Upper lobe of left lung (tissue), 4 donors: ENCODE measurements around the gene RNF150.

Experiments
- CTCF ChIP-seq, 6 experiments: fragments of 450-650 bp in 4 of 6; fragments of 200-600 bp in 2 of 6; sonication (generic) in 2 of 6; IDR thresholded peaks; one replicate each; pipeline ENCODE4 v1.5.1; 2016 to 2019; ENCODE audit warnings: antibody characterized with exemption in 6 of 6
- EP300 ChIP-seq, 4 donors: sonication (generic); formaldehyde crosslinking; IDR thresholded peaks; one replicate each; pipeline ENCODE4 v1.5.1; 2017; ENCODE audit warnings: antibody characterized with exemption in 4 of 4, control low read depth in 2 of 4
- POLR2AphosphoS5 ChIP-seq, 2 donors: sonication (generic); formaldehyde crosslinking; IDR thresholded peaks; one replicate each; pipeline ENCODE4 v1.5.1; 2017; ENCODE audit warnings: antibody characterized with exemption in 2 of 2

- no peak for TF ChIP-seq CTCF (IDR thresholded peaks at IDR 0.05)
- no peak for TF ChIP-seq EP300 (IDR thresholded peaks at IDR 0.05)
- TF ChIP-seq POLR2AphosphoS5 (IDR thresholded peaks at IDR 0.05), result no peak
Measured at GRCh38 chr4:141142423-141142822, 9.2 kb upstream of the RNF150 start.
